ENCODE results near the gene TBX21.
A peak's percentile ranks its signal among the peaks of the same experiment; 100 is the strongest.

Gene TBX21

GRCh38 chr17:47733047-47733673 lies at the start of gene TBX21:
TBX21 (plus strand) TSS chr17:47733236; CDS start chr17:47733455, 219 bp downstream.
- intact Hi-C loops (cut with DNase I), result no loop called here
- peak in 29 of 42 donors; percentile 10 to 63 (median 38) for DNase-seq

GRCh38 chr17:47684025-47684424 lies 49.0 kb upstream of the TBX21 start:
- DNase-seq, result peak in 1 of 42 donors; percentile 28
- intact Hi-C loops (cut with DNase I), result no loop called here

GRCh38 chr17:47684535-47685193 lies 48.4 kb upstream of the TBX21 start:
- no peak for DNase-seq
- intact Hi-C loops (cut with DNase I), result no loop called here

- intact Hi-C loops (cut with DNase I), result no loop called here
- DNase-seq, result no peak
These were observed 47.3 kb upstream of the TBX21 start for GRCh38 chr17:47685556-47686275.

- DNase-seq, result no peak
These were observed 46.8 kb upstream of the TBX21 start for GRCh38 chr17:47686276-47686635.

GRCh38 chr17:47686664-47687327 lies 46.2 kb upstream of the TBX21 start:
- intact Hi-C loops (cut with DNase I), result no loop called here

More at GRCh38 chr17:47686276-47686635, 46.8 kb upstream of the TBX21 start:
- intact Hi-C loops (cut with DNase I), result no loop called here

GRCh38 chr17:47687328-47687690 lies 45.7 kb upstream of the TBX21 start:
- intact Hi-C loops (cut with DNase I), result no loop called here
- DNase-seq, result no peak

More at GRCh38 chr17:47686664-47687327, 46.2 kb upstream of the TBX21 start:
- no peak for DNase-seq

GRCh38 chr17:47687748-47688147 lies 45.3 kb upstream of the TBX21 start:
- intact Hi-C loops (cut with DNase I), result no loop called here
- DNase-seq, result peak in 17 of 42 donors; percentile 26 to 72 (median 46)

GRCh38 chr17:47690121-47690520 lies 42.9 kb upstream of the TBX21 start:
- intact Hi-C loops (cut with DNase I), result loop anchor here (10.0 kb wide), 1 partner anchor 115 kb away; no protein-coding TSS in a partner anchor

GRCh38 chr17:47692137-47692894 lies 40.7 kb upstream of the TBX21 start:
- intact Hi-C loops (cut with DNase I), result loop anchor here (10.0 kb wide), 1 partner anchor 112 kb away; no protein-coding TSS in a partner anchor
- DNase-seq, result peak in 1 of 42 donors; percentile 6

More at GRCh38 chr17:47690121-47690520, 42.9 kb upstream of the TBX21 start:
- DNase-seq, result peak in 5 of 42 donors; percentile 16 to 48 (median 27)

GRCh38 chr17:47692895-47693730 lies 39.9 kb upstream of the TBX21 start:
- intact Hi-C loops (cut with DNase I), result loop anchor here (10.0 kb wide), 1 partner anchor 112 kb away; no protein-coding TSS in a partner anchor
- DNase-seq, result peak in 2 of 42 donors; percentile 19 to 30

GRCh38 chr17:47693731-47694580 lies 39.1 kb upstream of the TBX21 start, which contains the start of gene TBKBP1:
TBKBP1 (plus strand) TSS chr17:47694161; CDS start chr17:47696113, 1,952 bp downstream.
- intact Hi-C loops (cut with DNase I), result loop anchor here (10.0 kb wide), 1 partner anchor 111 kb away; no protein-coding TSS in a partner anchor
- DNase-seq, result peak in 14 of 42 donors; percentile 10 to 55 (median 32)

GRCh38 chr17:47694581-47695428 lies 38.2 kb upstream of the TBX21 start:
- DNase-seq, result peak; percentile 27 to 89 (median 72)
- intact Hi-C loops (cut with DNase I), result loop anchor here (10.0 kb wide), 1 partner anchor 110 kb away; no protein-coding TSS in a partner anchor

GRCh38 chr17:47695429-47696376 lies 37.3 kb upstream of the TBX21 start:
- peak in 8 of 42 donors; percentile 5 to 42 (median 20) for DNase-seq
- intact Hi-C loops (cut with DNase I), result loop anchor here (10.0 kb wide), 1 partner anchor 109 kb away; no protein-coding TSS in a partner anchor

All from head of caudate nucleus (tissue), 42 donors.